Inflammatory macrophage treated with lipopolysaccharide for 1 hour (primary cell): ENCODE results near the gene DCAF4.

ENCODE experiments used
- DNase-seq, 2 donors: peaks; one replicate each; pipeline ENCODE4 v3.0.0-alpha.2; 2020 to 2022

Gene DCAF4

GRCh38 chr14:72898448-72898847 lies 27.8 kb upstream of the DCAF4 start:
- DNase-seq: no peak

DNA sequence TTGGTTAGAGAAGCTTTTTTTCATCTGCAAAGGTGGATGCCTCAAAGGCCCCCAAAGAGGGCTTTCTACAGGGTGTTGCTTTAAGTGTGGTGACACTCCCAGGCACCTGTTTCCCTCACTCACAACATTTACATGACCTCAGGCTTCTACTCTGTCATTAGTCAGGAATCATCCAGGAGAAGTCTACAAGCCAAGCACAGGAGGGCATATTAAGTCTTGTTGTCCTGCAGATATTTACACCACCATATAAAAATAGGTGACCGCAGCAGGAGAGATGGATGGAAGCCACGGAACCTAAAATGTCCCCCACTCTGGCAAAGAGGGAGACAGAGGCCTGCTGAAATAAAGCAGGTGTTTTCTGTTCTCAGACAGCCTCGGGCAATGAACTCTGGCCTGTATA lies 24.9 kb upstream of the DCAF4 start:
- no peak for DNase-seq

DNA sequence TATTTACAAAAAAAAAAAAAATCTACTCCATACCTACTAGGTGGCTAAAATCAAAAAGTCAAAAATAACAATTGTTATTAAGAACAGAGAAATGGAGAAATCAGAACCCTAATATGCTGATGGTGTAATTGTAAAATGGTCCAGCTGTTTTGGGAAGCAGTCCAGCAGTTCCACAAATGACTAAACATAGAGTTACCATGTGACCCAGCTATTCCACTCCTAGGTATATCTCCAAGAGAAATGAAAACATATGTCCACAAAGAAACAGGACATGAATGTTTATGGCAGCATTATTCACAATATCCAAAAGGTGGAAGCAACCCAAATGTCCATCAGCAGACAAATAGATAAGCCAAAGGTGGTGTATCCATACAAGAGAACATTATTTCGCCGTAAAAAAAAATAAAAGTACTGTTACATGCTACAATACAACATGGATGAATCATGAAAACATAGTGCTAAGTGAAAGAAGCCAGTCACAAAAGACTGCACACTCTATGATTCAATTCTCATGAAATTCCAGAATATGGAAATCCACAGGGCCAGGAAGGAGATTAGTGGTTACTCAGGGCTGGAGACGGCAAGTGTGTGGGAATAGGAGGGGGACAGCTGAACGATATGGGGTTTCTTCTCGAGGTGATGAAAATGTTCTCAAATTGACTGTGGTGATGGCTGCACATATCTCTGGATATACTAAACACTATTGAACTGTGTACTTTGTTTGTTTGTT lies 23.3 kb upstream of the DCAF4 start:
- DNase-seq: peak; percentile 25 to 50

- DNase-seq: peak in 1 of 2 donors; percentile 31
These were observed 22.5 kb upstream of the DCAF4 start for GRCh38 chr14:72903716-72904115.

GRCh38 chr14:72904218-72904617 lies 22.0 kb upstream of the DCAF4 start:
- DNase-seq: no peak

- DNase-seq: peak; percentile 61 to 93
These were observed 21.3 kb upstream of the DCAF4 start for GRCh38 chr14:72904840-72905561.

GRCh38 chr14:72906316-72906715 lies 19.9 kb upstream of the DCAF4 start:
- no peak for DNase-seq

GRCh38 chr14:72906879-72907278 lies 19.4 kb upstream of the DCAF4 start:
- DNase-seq: no peak

DNA sequence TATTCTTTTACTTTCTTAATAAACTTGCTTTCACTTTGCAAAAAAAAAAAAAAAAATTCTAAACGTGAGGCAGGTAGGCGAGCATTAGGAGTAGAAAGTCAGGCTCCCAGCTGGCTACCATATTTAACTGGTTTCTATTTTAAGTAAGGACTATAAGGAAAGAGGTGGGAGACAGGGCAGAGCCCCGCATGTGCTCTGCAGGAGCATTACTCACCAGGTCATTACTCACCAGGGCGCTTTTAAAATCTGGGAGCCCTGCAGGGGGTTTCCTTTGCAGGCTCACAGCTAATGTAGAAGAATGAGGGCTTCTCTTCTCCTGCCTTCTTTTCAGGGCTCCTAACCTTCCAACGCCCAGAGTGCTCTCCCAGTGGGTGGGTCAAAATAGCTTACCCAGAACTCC lies 18.4 kb upstream of the DCAF4 start:
- DNase-seq: peak; percentile 23 to 63

GRCh38 chr14:72909163-72909562 lies 17.1 kb upstream of the DCAF4 start:
- no peak for DNase-seq

DNA sequence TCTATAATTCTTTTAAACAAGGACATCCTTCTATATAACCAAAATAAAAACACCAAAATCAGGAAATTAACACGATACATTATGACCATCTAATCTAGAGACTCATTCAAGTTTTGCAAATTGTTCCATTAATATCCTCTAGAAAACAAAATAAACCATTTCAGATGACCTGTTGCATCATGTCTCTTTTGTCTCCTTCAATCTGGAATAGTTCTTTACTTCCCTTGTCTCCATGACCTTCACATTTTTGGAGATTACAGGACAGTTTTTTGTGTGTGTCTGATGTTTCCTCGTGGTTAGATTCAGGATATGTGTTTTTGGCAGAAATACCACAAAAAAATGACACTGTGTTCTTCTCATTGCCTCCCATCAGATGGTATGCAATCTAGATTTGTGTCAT lies 12.5 kb upstream of the DCAF4 start:
- DNase-seq: no peak

GRCh38 chr14:72916174-72916573 lies 10.1 kb upstream of the DCAF4 start:
- no peak for DNase-seq

GRCh38 chr14:72917094-72917802 lies 9.0 kb upstream of the DCAF4 start:
- DNase-seq: no peak

GRCh38 chr14:72920008-72920407 lies 6.3 kb upstream of the DCAF4 start:
- no peak for DNase-seq

GRCh38 chr14:72921396-72921795 lies 4.9 kb upstream of the DCAF4 start:
- no peak for DNase-seq

DNA sequence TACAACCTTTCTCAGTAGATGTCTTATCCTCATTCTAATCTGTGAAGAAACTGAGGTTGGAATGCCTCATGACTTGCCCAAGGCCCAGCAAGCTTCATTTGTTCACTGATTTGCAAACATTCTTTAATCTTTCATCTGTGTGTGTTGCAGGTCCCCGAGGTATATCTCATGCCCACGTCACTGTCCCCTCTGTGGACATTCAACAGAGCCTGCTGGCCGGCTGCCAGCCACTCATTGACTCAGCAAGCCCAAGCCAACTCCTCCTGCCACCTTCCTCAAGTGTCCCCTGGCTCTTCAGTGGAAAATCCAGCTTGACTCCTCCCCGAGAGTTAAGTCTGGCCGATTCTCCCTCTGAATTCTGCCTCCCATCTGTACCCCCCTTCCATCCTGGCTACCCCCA lies 1.9 kb upstream of the DCAF4 start:
- DNase-seq: no peak

GRCh38 chr14:72925171-72925759 lies 999 bp upstream of the DCAF4 start:
- DNase-seq: no peak

DNA sequence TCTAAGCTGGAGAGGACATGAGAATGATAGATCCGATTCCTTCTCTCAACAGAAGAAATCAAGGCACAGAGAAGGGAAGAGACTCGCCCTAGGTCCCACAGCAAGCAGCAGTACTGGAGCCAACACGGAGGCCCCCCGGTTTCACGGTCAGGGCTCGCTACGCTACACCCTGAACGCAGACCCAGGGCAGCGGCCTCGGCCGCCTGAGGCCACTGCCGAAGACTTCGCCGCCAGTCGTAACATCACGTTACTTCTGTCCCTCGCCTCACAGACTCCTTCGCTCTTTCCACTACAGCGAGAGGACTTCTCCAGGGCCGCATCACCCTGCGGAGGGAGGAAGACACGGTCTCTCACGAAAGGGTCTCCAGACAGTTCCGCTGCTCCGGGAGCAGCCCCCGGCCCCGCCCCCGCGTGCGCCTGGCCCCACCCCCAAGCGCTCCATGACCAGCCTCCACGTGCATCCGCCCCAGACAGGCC lies 411 bp upstream of the DCAF4 start:
- no peak for DNase-seq

DNA sequence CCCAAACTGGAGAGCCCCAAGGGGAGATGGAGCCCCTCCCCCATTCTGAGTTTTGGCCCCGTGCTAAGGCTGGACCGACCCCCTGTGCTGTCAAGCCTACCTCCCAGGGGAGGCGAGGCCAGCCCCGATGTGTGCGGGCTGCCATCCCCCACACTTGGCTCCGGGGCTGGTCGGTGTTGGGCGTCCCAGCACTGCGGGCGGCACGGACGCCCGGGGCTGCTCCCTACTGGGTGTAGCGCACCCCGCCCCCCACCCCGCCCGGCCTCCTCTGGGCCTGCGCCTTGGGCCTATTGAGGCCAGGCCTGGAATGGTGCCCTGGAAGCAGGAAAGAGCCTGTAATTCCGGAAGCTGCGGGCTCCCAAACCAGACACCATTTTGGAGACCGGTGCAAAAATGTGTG lies 2.6 kb downstream of the DCAF4 start:
- DNase-seq: no peak

- DNase-seq: no peak
These were observed 3.2 kb downstream of the DCAF4 start for GRCh38 chr14:72929316-72930080.

- DNase-seq: no peak
These were observed 6.6 kb downstream of the DCAF4 start for GRCh38 chr14:72932893-72933292.

- no peak for DNase-seq
These were observed 13.4 kb downstream of the DCAF4 start for GRCh38 chr14:72939630-72940029.
